Endothelial cell of umbilical vein (primary cell): ENCODE results near the gene JDP2. TPM values are rescaled to one million over a fixed set of nuclear protein-coding genes. Genes with fewer than 3 reads are reported as not detected.

Experiments
- BruUV-seq: library from RNA; stranded (reverse); fragments of 400-500 nt; replicated peaks from 2 replicates; lab custom pipeline; 2021; lab: Mats Ljungman, UMichigan
- CTCF ChIA-PET: fragments of 300-600, 350-600 bp; sonication (Branson Sonifier 250); formaldehyde crosslinking; loops from one replicate; lab custom pipeline; 2021; ENCODE audit warnings: antibody characterized with exemption, inconsistent platforms; lab: Charles Lee
- POLR2A ChIA-PET: fragments of 300-600, 350-600 bp; sonication (Branson Sonifier 250); formaldehyde crosslinking; loops from one replicate; lab custom pipeline; 2021; ENCODE audit warnings: antibody characterized with exemption, inconsistent platforms; lab: Charles Lee
- DNase-seq: peaks from one replicate; pipeline ENCODE4 v3.0.0-alpha.2; 2011; ENCODE audit warnings: low read depth, low spot score
- FAIRE-seq: peaks from 2 replicates; lab custom pipeline; 2011; peaks lifted over from hg19 to GRCh38; lab: Jason Lieb, UNC
- H2AFZ ChIP-seq: 2 replicates; pipeline ENCODE4 v1.6.0; 2012; ENCODE audit warnings: low read depth, low read length, control low read depth, inconsistent platforms
- H3K27ac ChIP-seq: 2 replicates; pipeline ENCODE4 v1.5.1; 2011; ENCODE audit warnings: low read depth, mild to moderate bottlenecking, control low read depth, low read length, moderate library complexity; ENCODE audit not compliant: insufficient read depth
- H3K27me3 ChIP-seq, 2 experiments: 2 replicates each; pipeline versions ENCODE4 v1.6.0 to v1.6.1; 2011; ENCODE audit warnings: low read length in 2 of 2, mixed read lengths in 1 of 2; ENCODE audit not compliant: control insufficient read depth in 2 of 2, insufficient read depth in 2 of 2
- H3K36me3 ChIP-seq, 2 experiments: 2 replicates in 1 of 2; 3 replicates in 1 of 2; pipeline ENCODE4 v1.5.1; 2011; ENCODE audit warnings: low read length in 2 of 2, mild to moderate bottlenecking in 1 of 2, moderate library complexity in 1 of 2; ENCODE audit not compliant: control insufficient read depth in 2 of 2, insufficient read depth in 2 of 2; ENCODE audit errors: extremely low read depth in 1 of 2
- H3K4me1 ChIP-seq: 3 replicates; pipeline ENCODE4 v1.5.1; 2011; ENCODE audit warnings: mild to moderate bottlenecking, low read length; ENCODE audit not compliant: control insufficient read depth, insufficient read depth; ENCODE audit errors: extremely low read depth
- H3K4me2 ChIP-seq: 2 replicates; pipeline ENCODE4 v1.6.1; 2011; ENCODE audit warnings: low read length, control low read depth, mixed read lengths; ENCODE audit not compliant: insufficient read depth
- H3K4me3 ChIP-seq, 3 experiments: fragments of 200-600 bp in 1 of 3; sonication (generic), shearing (Covaris generic) in 1 of 3; replicated peaks in 1 of 3; 2 replicates each; pipeline ENCODE4 v1.5.1; 2011 to 2016; ENCODE audit warnings: control low read depth in 3 of 3, low read length in 3 of 3, mild to moderate bottlenecking in 2 of 3, inconsistent platforms in 1 of 3, low read depth in 1 of 3, moderate library complexity in 1 of 3; ENCODE audit not compliant: insufficient read depth in 1 of 3
- H3K79me2 ChIP-seq: 2 replicates; pipeline ENCODE4 v1.6.0; 2012; ENCODE audit warnings: low read length, inconsistent platforms; ENCODE audit not compliant: control insufficient read depth, insufficient read depth
- H3K9ac ChIP-seq: replicated peaks from 2 replicates; pipeline ENCODE3; 2011; ENCODE audit warnings: low read length, control low read depth; ENCODE audit not compliant: insufficient read depth; ENCODE audit errors: extremely low read depth
- H3K9me1 ChIP-seq: replicated peaks from 3 replicates; pipeline ENCODE4 v1.6.0; 2011; ENCODE audit warnings: mild to moderate bottlenecking, low read length; ENCODE audit not compliant: control insufficient read depth, insufficient read depth; ENCODE audit errors: extremely low read depth
- H3K9me3 ChIP-seq: replicated peaks from 2 replicates; pipeline ENCODE4 v1.5.1; 2012; ENCODE audit warnings: low read length, inconsistent platforms; ENCODE audit not compliant: control insufficient read depth, insufficient read depth
- H4K20me1 ChIP-seq: replicated peaks from 2 replicates; pipeline ENCODE3; 2011; ENCODE audit warnings: mild to moderate bottlenecking, low read length; ENCODE audit not compliant: control insufficient read depth, insufficient read depth; ENCODE audit errors: extremely low read depth
- CTCF ChIP-seq, 2 donors: IDR thresholded peaks; 1 replicate in 1 of 2; 2 replicates in 1 of 2; pipeline ENCODE4 v1.5.1; 2011; ENCODE audit warnings: low read length in 2 of 2, mild to moderate bottlenecking in 2 of 2, moderate library complexity in 2 of 2, control low read depth in 1 of 2, inconsistent platforms in 1 of 2, low read depth in 1 of 2; ENCODE audit not compliant: insufficient read depth in 1 of 2; ENCODE audit errors: extremely low read depth in 1 of 2
- EZH2 ChIP-seq: IDR thresholded peaks from 2 replicates; pipeline ENCODE4 v1.6.1; 2012; ENCODE audit warnings: borderline replicate concordance, low read depth, mild to moderate bottlenecking, moderate library complexity, low read length, inconsistent platforms; ENCODE audit not compliant: severe bottlenecking
- GATA2 ChIP-seq: IDR thresholded peaks from 2 replicates; pipeline ENCODE4 v1.7.0; 2011; ENCODE audit warnings: low read depth, mild to moderate bottlenecking, moderate library complexity, mixed read lengths, low read length; ENCODE audit not compliant: insufficient read length, insufficient read depth
- MYC ChIP-seq: IDR thresholded peaks from one replicate; pipeline ENCODE4 v1.6.1; 2011; ENCODE audit warnings: mild to moderate bottlenecking, low read depth, low read length
- POLR2AphosphoS5 ChIP-seq: IDR thresholded peaks from 2 replicates; pipeline ENCODE4 v1.6.1; 2012; ENCODE audit warnings: low read depth, mild to moderate bottlenecking, control low read depth, low read length, moderate library complexity; ENCODE audit not compliant: insufficient read depth
- dilution Hi-C: fragments of 300-500 bp; cut with MboI; formaldehyde crosslinking; loops from one replicate; pipeline ENCODE4 v1.15.0; 2019; ENCODE audit warnings: low sequenced_read_pairs; ENCODE audit not compliant: extremely low pct_ligation_motif_present
- intact Hi-C: fragments of 100-400 bp; cut with micrococcal nuclease; formaldehyde crosslinking; loops from one replicate; pipeline ENCODE4 v1.10.0; 2022
- polyA plus RNA-seq, 4 experiments: library from polyadenylated mRNA; depleted of rRNA in 3 of 4; stranded (reverse) in 3 of 4; unstranded in 1 of 4; fragments of >200 nt; gene quantifications; 2 replicates each; pipeline versions ENCODE4 v1.2.1 to v1.2.3, GENCODE V29; 2011 to 2012; ENCODE audit warnings: missing spikeins in 1 of 4
- total RNA-seq: library from RNA; stranded (reverse); gene quantifications from 2 replicates; pipeline ENCODE4 v1.2.3, GENCODE V29; 2021

Gene JDP2
- total and polyA plus RNA-seq, 2 donors (not counting 3 experiments of a cell fraction or from before 2014, with no cell fraction given) = 3.2 to 10.6 TPM

DNA sequence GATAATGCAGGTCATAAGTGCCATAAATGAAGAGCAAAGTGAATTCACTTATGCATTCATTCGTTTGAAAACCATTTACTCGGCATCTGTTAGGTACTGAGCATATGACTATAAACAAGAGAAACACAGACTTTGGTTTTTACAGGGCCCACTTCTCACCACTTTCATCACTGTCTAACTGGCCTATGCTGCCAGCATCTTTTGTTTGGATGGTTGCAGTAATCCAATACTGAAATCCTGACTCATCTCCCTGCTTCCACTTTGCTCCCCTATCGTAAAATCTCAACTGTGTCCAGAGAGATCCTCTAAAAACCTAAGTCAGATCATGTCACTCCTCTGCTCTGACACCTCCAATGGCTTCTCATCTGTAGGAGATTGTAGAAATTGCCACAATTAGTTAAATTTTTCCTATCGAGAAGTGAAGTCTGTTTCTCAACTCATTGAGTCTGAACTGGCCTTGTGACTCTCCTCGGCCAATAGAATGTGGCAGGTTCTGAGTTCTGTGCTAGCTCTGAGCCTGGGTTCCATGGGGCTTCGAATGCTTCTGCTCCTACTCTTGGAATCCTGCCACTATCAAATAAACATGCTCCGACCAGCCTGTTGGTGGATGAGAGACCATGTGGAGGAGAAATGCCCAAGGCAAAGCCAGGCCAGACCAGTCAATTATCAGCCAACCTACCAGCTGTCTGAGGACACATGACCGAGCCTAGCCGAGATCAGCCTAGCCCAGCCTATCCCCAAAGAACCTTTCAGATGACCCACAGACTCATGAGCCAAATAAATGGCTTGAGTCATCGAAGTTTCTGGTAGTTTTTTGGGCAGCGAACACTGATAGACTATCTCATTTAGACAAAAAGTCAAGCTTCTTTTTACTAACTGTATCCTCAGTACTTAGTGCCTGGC, 92.3 kb downstream of the JDP2 start:
- ChIA-PET POLR2A (no interaction called here), CTCF (interaction anchor here (1.2 to 7.6 kb wide), 6 partner anchors 12 to 41 kb away, joined by 3 to 89 read pairs (median 5); no protein-coding TSS in a partner anchor)
- no peaks in the 10 kb centered on the region for H3K27me3 ChIP-seq
- no peak overlapping the region for H3K27ac ChIP-seq
- no peak overlapping the region for H3K9ac ChIP-seq
- no peaks in the 10 kb centered on the region for H4K20me1 ChIP-seq
- no peaks in the 10 kb centered on the region for H3K9me3 ChIP-seq
- no peaks in the 10 kb centered on the region for H3K36me3 ChIP-seq
- no peaks in the 10 kb centered on the region for H3K9me1 ChIP-seq
- no peak overlapping the region for H3K4me2 ChIP-seq
- peak overlapping the region; percentile 18 for H2AFZ ChIP-seq
- intact Hi-C loops = loop anchor here (5.0 kb wide), 1 partner anchor 127 kb away; no protein-coding TSS in a partner anchor
- dilution Hi-C loops = no loop called here
- no peak overlapping the region for H3K4me3 ChIP-seq
- peak; percentile 35 for FAIRE-seq
- peaks cover 25% of the 10 kb centered on the region for H3K4me1 ChIP-seq
- BruUV-seq = no TSS peak
- TF ChIP-seq MYC = no peak
- TF ChIP-seq EZH2 = no peak
- no peak for TF ChIP-seq POLR2AphosphoS5
- TF ChIP-seq CTCF (IDR thresholded peaks at IDR 0.05; ENCODE audit: extremely low read depth in 1 of 2, insufficient read depth in 1 of 2, low read depth in 1 of 2, low read length in 2 of 2) = no peak
- TF ChIP-seq GATA2 = no peak
- H3K79me2 ChIP-seq = no peaks in the 10 kb centered on the region
- DNase-seq = no peak
